HepG2 (cell line): ENCODE results near the gene CACNA1G. TPM values are rescaled to one million over a fixed set of nuclear protein-coding genes. Genes with fewer than 3 reads are reported as not detected.
A peak's percentile ranks its signal among the peaks of the same experiment; 100 is the strongest.

Experiments
- ATAC-seq: fragments of 200-7000 bp; cut with Tn5 transposase; 3 replicates; pipeline ENCODE4 v1.9.1; 2020; ENCODE audit warnings: mild to moderate bottlenecking, moderate library complexity
- BruUV-seq: library from RNA; stranded (reverse); fragments of 400-500 nt; replicated peaks from 2 replicates; lab custom pipeline; 2021; lab: Mats Ljungman, UMichigan
- CTCF ChIA-PET: fragments of 300-600 bp; formaldehyde crosslinking; extraction: SDS; loops from one replicate; lab custom pipeline; 2021; ENCODE audit warnings: low total read pairs, inconsistent platforms, low intra/inter-chr PET ratio; lab: Yijun Ruan, JAX
- POLR2A ChIA-PET: fragments of 350-600 bp; sonication (Branson Sonifier 250); formaldehyde crosslinking; loops from one replicate; lab custom pipeline; 2020; ENCODE audit warnings: antibody characterized with exemption, inconsistent platforms; lab: Yijun Ruan, JAX
- DNase-seq: peaks from one replicate; pipeline ENCODE4 v3.0.0-alpha.2; 2015; ENCODE audit warnings: low spot score
- FAIRE-seq: peaks from 3 replicates; lab custom pipeline; 2011; peaks lifted over from hg19 to GRCh38; lab: Jason Lieb, UNC
- H2AFZ ChIP-seq: one replicate; pipeline ENCODE4 v1.6.1; 2011; ENCODE audit warnings: low read length, inconsistent platforms
- H3K27ac ChIP-seq: fragments of 300-600 bp; 3 replicates; pipeline ENCODE4 v1.8.0; 2011; ENCODE audit warnings: mixed run types, mild to moderate bottlenecking, mixed read lengths, low read length, inconsistent platforms; ENCODE audit not compliant: insufficient read depth; ENCODE audit errors: extremely low read length
- H3K27me3 ChIP-seq, 2 experiments: fragments of 200-600 bp in 1 of 2; 2 replicates in 1 of 2; 3 replicates in 1 of 2; pipeline versions ENCODE4 v1.6.0 to v1.8.0; 2011; ENCODE audit warnings: low read length in 2 of 2, mild to moderate bottlenecking in 2 of 2, moderate library complexity in 2 of 2, inconsistent platforms in 1 of 2; ENCODE audit not compliant: insufficient read depth in 2 of 2, control insufficient read depth in 1 of 2
- H3K36me3 ChIP-seq, 2 experiments: fragments of 200-600 bp in 1 of 2; replicated peaks in 1 of 2; 2 replicates in 1 of 2; 3 replicates in 1 of 2; pipeline versions ENCODE4 v1.5.1 to v1.8.0; 2011; ENCODE audit warnings: low read length in 2 of 2, inconsistent platforms in 1 of 2; ENCODE audit not compliant: insufficient read depth in 2 of 2, control insufficient read depth in 1 of 2
- H3K4me1 ChIP-seq: 2 replicates; pipeline ENCODE4 v1.5.1; 2012; ENCODE audit warnings: low read length, inconsistent platforms; ENCODE audit not compliant: insufficient read depth
- H3K4me2 ChIP-seq: 2 replicates; pipeline ENCODE4 v1.6.0; 2011; ENCODE audit warnings: low read depth, low read length, inconsistent platforms
- H3K4me3 ChIP-seq, 3 experiments: fragments of 200-600 bp in 1 of 3; sonication (generic), shearing (Covaris generic) in 1 of 3; replicated peaks in 1 of 3; 2 replicates each; pipeline ENCODE4 v1.5.1; 2011 to 2016; ENCODE audit warnings: low read length in 3 of 3, inconsistent platforms in 2 of 3, low read depth in 2 of 3, mild to moderate bottlenecking in 2 of 3, control low read depth in 1 of 3, mixed read lengths in 1 of 3; ENCODE audit not compliant: insufficient read depth in 1 of 3
- H3K79me2 ChIP-seq: one replicate; pipeline ENCODE4 v1.6.1; 2011; ENCODE audit warnings: low read length, inconsistent platforms; ENCODE audit not compliant: insufficient read depth
- H3K9ac ChIP-seq: 2 replicates; pipeline ENCODE4 v1.6.0; 2011; ENCODE audit warnings: mild to moderate bottlenecking, low read depth, low read length, inconsistent platforms; ENCODE audit not compliant: insufficient read depth
- H3K9me3 ChIP-seq: 2 replicates; pipeline ENCODE4 v1.5.1; 2012; ENCODE audit warnings: mild to moderate bottlenecking, low read length
- H4K20me1 ChIP-seq: 2 replicates; pipeline ENCODE4 v1.6.0; 2011; ENCODE audit warnings: inconsistent platforms, mild to moderate bottlenecking, low read length, moderate library complexity; ENCODE audit not compliant: insufficient read depth
- ESRRA ChIP-seq: sonication (generic); formaldehyde crosslinking; IDR thresholded peaks from 2 replicates; pipeline ENCODE4 v1.5.1; 2020; ENCODE audit warnings: mild to moderate bottlenecking, low read depth, missing genetic modification reagents
- HES4 ChIP-seq: sonication (generic); formaldehyde crosslinking; IDR thresholded peaks from 2 replicates; pipeline ENCODE4 v1.9.0; 2021; ENCODE audit warnings: mild to moderate bottlenecking, missing genetic modification reagents, borderline replicate concordance
- JDP2 ChIP-seq: sonication (generic); formaldehyde crosslinking; IDR thresholded peaks from 2 replicates; pipeline ENCODE4 v1.8.1; 2022; ENCODE audit warnings: missing genetic modification reagents, borderline replicate concordance
- KDM2A ChIP-seq: sonication (generic); formaldehyde crosslinking; IDR thresholded peaks from 2 replicates; pipeline ENCODE4 v1.4.0; 2020; ENCODE audit warnings: low read depth, missing genetic modification reagents, borderline replicate concordance
- MED13 ChIP-seq: sonication (generic); formaldehyde crosslinking; IDR thresholded peaks from 2 replicates; pipeline ENCODE4 v1.5.0; 2020; ENCODE audit warnings: missing genetic modification reagents
- MTF1 ChIP-seq: sonication (generic); formaldehyde crosslinking; IDR thresholded peaks from 2 replicates; pipeline ENCODE4 v1.5.0; 2020; ENCODE audit warnings: missing genetic modification reagents
- MYC ChIP-seq: sonication (generic); formaldehyde crosslinking; IDR thresholded peaks from 2 replicates; pipeline ENCODE4 v1.9.0; 2021; ENCODE audit warnings: missing genetic modification reagents, borderline replicate concordance
- NR0B2 ChIP-seq: sonication (generic); formaldehyde crosslinking; IDR thresholded peaks from 2 replicates; pipeline ENCODE4 v1.4.0; 2020; ENCODE audit warnings: mild to moderate bottlenecking, missing genetic modification reagents
- PCBP1 ChIP-seq: fragments of 200-400 bp; formaldehyde crosslinking; IDR thresholded peaks from 2 replicates; pipeline ENCODE4 v1.6.1; 2017; ENCODE audit warnings: mild to moderate bottlenecking, low read depth, low read length, borderline replicate concordance
- SOX6 ChIP-seq, 2 experiments: fragments of 450-650 bp in 1 of 2; sonication (generic) in 1 of 2; formaldehyde crosslinking in 1 of 2; IDR thresholded peaks; 2 replicates each; pipeline versions ENCODE4 v1.4.0 to v1.6.1; 2017 to 2020; ENCODE audit warnings: antibody characterized with exemption in 1 of 2, mild to moderate bottlenecking in 1 of 2, missing genetic modification reagents in 1 of 2
- YEATS4 ChIP-seq: sonication (generic); formaldehyde crosslinking; IDR thresholded peaks from 2 replicates; pipeline ENCODE4 v1.4.0; 2020; ENCODE audit warnings: missing genetic modification reagents, borderline replicate concordance
- ZFP91 ChIP-seq: sonication (generic); formaldehyde crosslinking; IDR thresholded peaks from 2 replicates; pipeline ENCODE4 v1.9.0; 2022; ENCODE audit warnings: missing genetic modification reagents, mild to moderate bottlenecking, borderline replicate concordance
- ZFYVE20 ChIP-seq: sonication (generic); formaldehyde crosslinking; IDR thresholded peaks from 2 replicates; pipeline ENCODE4 v1.8.0; 2023; ENCODE audit warnings: low read depth, mild to moderate bottlenecking, moderate library complexity, missing genetic modification reagents, borderline replicate concordance
- ZNF512B ChIP-seq: sonication (generic); formaldehyde crosslinking; IDR thresholded peaks from 2 replicates; pipeline ENCODE4 v1.5.1; 2020; ENCODE audit warnings: missing genetic modification reagents, mild to moderate bottlenecking, borderline replicate concordance
- ZNF674 ChIP-seq: sonication (generic); formaldehyde crosslinking; IDR thresholded peaks from 2 replicates; pipeline ENCODE4 v1.5.0; 2020; ENCODE audit warnings: low read depth, mild to moderate bottlenecking, missing genetic modification reagents
- ZSCAN9 ChIP-seq: IDR thresholded peaks from 2 replicates; pipeline ENCODE4 v1.6.1; 2016; ENCODE audit warnings: borderline replicate concordance
- WGBS: methylation state at CpG from one replicate; pipeline ENCODE4 v1.1.6; 2017; ENCODE audit warnings: low lambda C conversion rate; 5-methylcytosine and 5-hydroxymethylcytosine counted together
- in situ Hi-C: cut with HindIII; loops from 2 replicates; pipeline ENCODE4 v1.10.0; 2017; ENCODE audit warnings: low pct_unique_long_range_greater_than_20kb; ENCODE audit not compliant: extremely low pct_ligation_motif_present
- intact Hi-C: fragments of 100-400 bp; cut with micrococcal nuclease; formaldehyde crosslinking; loops from one replicate; pipeline ENCODE4 v1.10.0; 2022; ENCODE audit not compliant: unreplicated experiment
- polyA plus RNA-seq, 8 experiments: library from polyadenylated mRNA; depleted of rRNA in 3 of 8; stranded (reverse) in 7 of 8; unstranded in 1 of 8; fragments of >200 nt; fragmentation: Illumina TruSeq in 4 of 8; extraction: Trizol in 4 of 8; gene quantifications; 2 replicates each; pipeline versions ENCODE4 v1.2.1 to v1.2.3, GENCODE V29; 2011 to 2016; ENCODE audit warnings: low read depth in 4 of 8, missing spikeins in 1 of 8, mixed read lengths in 1 of 8; ENCODE audit not compliant: insufficient read depth in 1 of 8
- total RNA-seq, 5 experiments: library from RNA; depleted of rRNA; stranded (reverse); fragments of >200 nt; fragmentation: Illumina TruSeq; extraction: Trizol; gene quantifications; 2 replicates each; pipeline ENCODE4 v1.2.3, GENCODE V29; 2016; ENCODE audit warnings: low read depth in 1 of 5

The CACNA1G gene
- total and polyA plus RNA-seq, 2 of the 13 experiments (the other 11 are each of a cell fraction or from before 2014, with no cell fraction given) = 0.02 TPM; not detected in 1

GRCh38 chr17:50531428-50532025 lies 29.0 kb upstream of the CACNA1G start (continued):
- TF ChIP-seq ZFP91 (CRISPR knock-in tag) (0 out of 2 replicates have a peak, but pooled peaks have one; percentile 1), ZNF674 (CRISPR knock-in tag) (no peak), SOX6 (IDR thresholded peaks at IDR 0.05) (no peak), SOX6 (CRISPR knock-in tag; IDR thresholded peaks at IDR 0.05) (peak; percentile 2; the same call in 1 of the 2 replicates), ZNF512B (CRISPR knock-in tag) (no peak)

GRCh38 chr17:50532452-50533024 lies 28.0 kb upstream of the CACNA1G start, which contains the start of gene EPN3:
Gene EPN3 (plus strand): TSS chr17:50532735. CDS start chr17:50536557, 3,822 bp downstream.
- H4K20me1 ChIP-seq = no peaks in the 10 kb centered on the region
- no peak within 1 kb of the TSS for H2AFZ ChIP-seq
- under 1% methylated on average over 11 of the region's 21 CpGs for WGBS
- no peaks in the 10 kb centered on the region for H3K9me3 ChIP-seq
- peak within 1 kb of the TSS; percentile 13; the same call in 1 of the 2 replicates for H3K9ac ChIP-seq
- CTCF ChIA-PET = no interaction called here
- H3K36me3 ChIP-seq = no peaks in the 10 kb centered on the region
- peak within 1 kb of the TSS; percentile 71 for H3K4me2 ChIP-seq
- ATAC-seq (peak; percentile 57), DNase-seq (no peak), FAIRE-seq (no peak)
- no peak within 1 kb of the TSS for H3K27ac ChIP-seq
- H3K79me2 ChIP-seq = no peaks in the 10 kb centered on the region
- peaks cover 5 to 43% of the 10 kb centered on the region in 2 experiments; a peak in 4 of 5 replicates for H3K27me3 ChIP-seq
- POLR2A ChIA-PET = interaction anchor here (1.2 to 3.8 kb wide), 3 partner anchors 9 to 136 kb away, joined by 4 to 40 read pairs (median 14); partner anchors contain the start of gene LRRC59
- H3K4me3 ChIP-seq = peak within 1 kb of the TSS; percentile 19 to 64 (median 32); a peak in 5 of 6 replicates
- H3K4me1 ChIP-seq = peaks cover 61% of the 10 kb centered on the region
- in situ Hi-C loops = no loop called here
- intact Hi-C loops = no loop called here
- BruUV-seq = no TSS peak
- TF ChIP-seq NR0B2 = 0 out of 2 replicates have a peak, but pooled peaks have one; percentile 53
- no peak for TF ChIP-seq PCBP1
- no peak for TF ChIP-seq ZFYVE20
- no peak for TF ChIP-seq ZSCAN9 (CRISPR knock-in tag)
- TF ChIP-seq JDP2 (CRISPR knock-in tag) = no peak
- TF ChIP-seq YEATS4 (CRISPR knock-in tag) = no peak
- TF ChIP-seq MTF1 = no peak
- TF ChIP-seq ESRRA (CRISPR knock-in tag) = no peak
- 0 out of 2 replicates have a peak, but pooled peaks have one; percentile 50 for TF ChIP-seq HES4 (CRISPR knock-in tag)
- TF ChIP-seq KDM2A (CRISPR knock-in tag) = peak; percentile 73; the same call in 1 of the 2 replicates
- no peak for TF ChIP-seq MED13 (CRISPR knock-in tag)
- TF ChIP-seq MYC (CRISPR knock-in tag) = no peak
